HG03469 (cell line): ENCODE data around the gene MICA.
"Not testable (repeated sequence)": the region's sequence is repeated elsewhere in the genome, so short reads cannot be mapped to it uniquely, and the experiment has no call there.

Source experiments
- ATAC-seq: cut with Tn5 transposase; IDR thresholded peaks from one replicate; pipeline ENCODE4 v1.9.1; 2021; ENCODE audit warnings: mild to moderate bottlenecking, moderate library complexity, moderate number of reproducible peaks; ENCODE audit not compliant: unreplicated experiment

MICA gene

DNA sequence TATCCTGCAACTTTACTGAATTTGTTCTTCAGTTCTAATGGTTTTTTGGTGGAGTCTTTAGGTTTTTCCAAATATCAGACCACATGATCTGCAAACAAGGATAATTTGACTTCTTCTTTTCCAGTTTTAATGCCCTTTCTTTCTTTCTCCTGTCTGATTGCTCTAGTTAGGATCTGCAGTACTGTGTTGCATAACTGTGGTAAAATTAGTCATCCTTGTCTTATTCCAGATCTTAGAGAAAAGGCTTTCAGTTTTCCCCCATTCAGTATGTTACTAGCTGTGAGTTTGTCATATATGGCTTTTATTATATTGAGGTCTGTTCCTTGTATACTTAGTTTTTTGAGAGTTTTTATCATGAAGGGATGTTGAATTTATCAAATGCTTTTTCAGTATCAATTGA is 4.3 kb downstream of the MICA start:
- no peak for ATAC-seq

DNA sequence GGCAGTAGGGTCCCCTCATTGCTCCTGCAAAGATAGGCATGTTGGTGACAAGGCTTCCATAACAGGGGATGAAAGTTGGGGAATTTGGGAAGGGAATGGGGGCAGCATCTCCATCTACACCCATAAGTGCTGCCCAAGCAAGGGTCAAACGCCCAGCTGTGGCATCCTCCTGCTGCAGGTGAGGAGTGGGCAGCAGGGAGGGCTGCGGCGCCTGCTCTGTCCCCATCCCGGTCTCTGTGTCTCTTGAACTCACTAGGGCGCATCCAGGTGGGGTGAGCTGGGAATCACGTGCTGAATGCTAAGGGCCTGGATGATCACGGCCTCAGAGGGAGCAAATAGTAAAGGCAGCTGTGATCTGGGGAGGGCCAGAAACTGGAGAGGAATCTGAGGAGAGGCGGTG is 9.1 kb downstream of the MICA start:
- no peak for ATAC-seq

DNA sequence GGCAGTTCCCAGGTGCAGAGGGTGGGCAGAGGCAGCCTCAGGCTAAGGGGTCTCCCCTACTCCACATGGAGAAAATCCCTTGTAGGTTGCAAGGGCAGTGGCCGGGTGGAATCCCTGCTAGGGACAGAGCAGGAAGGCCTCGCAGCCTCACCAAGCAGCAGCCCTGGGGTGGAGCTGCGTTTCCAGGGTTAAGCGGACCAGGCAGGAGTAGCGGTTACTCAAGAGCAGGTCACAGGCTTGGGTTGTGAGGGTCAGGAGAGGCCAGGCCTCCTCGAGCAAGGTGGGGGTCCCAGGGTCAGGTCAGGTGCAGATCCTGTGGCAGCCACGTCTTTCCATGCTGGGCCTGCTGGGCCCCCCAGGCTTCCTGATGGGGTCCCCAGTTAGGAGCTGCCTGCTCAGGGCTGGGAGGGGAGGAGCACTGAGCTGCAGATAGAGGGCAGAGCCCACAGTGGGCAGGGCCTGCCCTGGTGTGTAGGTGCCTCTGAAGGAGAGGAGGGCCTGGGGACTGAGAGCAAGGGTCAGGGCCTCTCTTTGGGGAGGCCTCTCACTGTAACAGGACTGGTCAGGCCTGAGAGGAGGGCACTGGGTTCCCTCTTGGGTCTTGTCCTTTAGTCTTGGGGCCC is 10.9 kb downstream of the MICA start:
- not testable (repeated sequence) for ATAC-seq

DNA sequence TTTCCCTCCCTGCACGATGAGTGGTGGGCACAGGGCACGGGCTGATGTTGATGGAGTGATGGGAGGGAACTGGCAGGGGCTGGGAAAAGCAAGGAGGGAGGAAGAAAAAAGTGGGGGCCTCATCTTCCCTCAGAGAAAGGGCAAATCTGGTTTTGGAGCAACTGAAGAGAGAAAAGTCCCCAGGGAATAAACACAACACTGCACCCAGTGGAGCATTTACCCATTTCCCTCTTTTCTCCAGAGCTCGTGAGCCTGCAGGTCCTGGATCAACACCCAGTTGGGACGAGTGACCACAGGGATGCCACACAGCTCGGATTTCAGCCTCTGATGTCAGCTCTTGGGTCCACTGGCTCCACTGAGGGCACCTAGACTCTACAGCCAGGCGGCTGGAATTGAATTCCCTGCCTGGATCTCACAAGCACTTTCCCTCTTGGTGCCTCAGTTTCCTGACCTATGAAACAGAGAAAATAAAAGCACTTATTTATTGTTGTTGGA is 11.4 kb downstream of the MICA start:
- ATAC-seq, result no peak

DNA sequence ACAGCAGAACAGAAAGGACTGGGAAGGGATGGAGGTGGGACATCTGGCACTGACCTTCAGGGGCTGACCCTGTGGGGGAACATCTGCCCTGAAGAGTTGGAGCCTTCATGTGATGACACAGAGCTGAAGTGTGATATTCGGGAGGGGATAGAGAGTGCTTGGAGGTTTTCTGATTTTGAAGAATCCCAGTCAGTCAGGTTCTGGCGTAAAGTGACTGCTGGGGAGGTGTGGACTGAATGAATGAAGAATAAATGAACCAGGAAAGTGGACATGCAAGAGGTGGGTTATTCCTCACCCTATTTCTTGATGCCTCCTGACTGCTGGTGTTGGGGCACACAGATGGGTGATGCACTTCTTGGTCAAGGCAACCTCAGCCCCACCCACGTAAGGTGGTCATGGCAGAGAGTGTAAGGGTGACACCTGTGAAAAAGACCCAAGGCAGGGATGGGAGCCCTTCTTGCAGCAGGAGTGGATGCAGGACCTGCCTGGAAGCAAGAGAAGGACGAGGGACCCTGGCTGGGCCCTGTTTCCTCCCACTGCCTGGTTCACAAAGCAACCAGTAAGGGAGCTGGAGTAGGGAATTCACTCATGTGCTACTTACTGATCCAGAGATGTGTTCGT is 13.1 kb downstream of the MICA start:
- ATAC-seq, result no peak

DNA sequence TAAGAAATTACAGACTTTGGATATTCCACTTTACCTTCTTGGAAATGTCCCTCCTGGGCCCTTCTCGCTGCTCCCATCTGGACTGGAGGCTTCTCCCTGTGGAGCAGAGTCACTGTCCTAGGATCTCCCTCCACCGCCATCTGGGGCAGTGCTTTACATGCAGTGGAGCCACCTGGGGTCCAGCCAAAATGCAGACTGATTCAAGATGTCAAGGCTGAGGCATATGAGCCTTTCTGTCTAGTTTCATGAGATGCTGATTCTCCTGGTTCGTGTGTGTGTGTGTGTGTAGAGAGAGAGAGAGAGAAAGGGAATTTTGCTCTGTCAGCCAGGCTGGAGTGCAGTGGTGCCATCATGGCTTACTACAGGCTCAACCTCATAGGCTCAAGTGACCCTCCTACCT is 14.9 kb downstream of the MICA start:
- no peak for ATAC-seq

DNA sequence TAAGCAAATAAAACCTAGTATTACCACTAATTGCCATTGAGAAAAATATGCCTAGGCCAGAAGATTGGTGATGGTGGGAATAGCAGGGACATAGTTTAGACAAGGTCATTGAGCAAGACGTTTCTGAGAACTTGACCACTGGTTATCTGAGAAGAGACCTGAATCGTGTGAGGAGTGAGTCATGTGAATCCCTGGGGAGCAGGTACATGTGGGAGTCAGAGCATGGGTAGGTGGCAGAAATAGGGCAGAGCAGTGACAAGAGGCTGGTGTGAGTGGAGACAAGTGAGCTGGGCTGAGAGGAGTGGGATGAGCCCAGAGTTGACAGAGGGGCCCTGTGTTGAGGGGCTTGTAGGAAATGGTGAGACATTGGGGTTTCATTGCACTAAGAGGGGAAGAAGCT is 16.4 kb downstream of the MICA start:
- no peak for ATAC-seq

DNA sequence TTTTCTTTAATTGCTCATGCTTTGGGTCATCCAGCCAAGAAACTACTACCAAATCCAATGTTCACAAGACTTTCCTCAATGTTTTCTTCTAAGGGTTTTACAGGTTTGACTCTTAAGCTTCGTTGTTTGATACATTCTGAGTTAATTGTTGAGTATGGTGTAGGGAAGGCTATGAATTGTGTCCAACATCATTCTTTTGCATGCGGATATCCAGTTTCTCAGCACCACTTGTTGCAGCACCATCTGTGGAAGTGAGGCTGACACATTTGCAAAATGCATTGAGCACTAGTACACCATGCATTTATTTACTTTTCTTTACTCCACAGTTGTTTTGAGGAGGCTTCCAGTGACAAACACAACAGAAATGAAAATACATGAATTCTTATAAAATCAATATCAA is 17.2 kb downstream of the MICA start:
- no peak for ATAC-seq

DNA sequence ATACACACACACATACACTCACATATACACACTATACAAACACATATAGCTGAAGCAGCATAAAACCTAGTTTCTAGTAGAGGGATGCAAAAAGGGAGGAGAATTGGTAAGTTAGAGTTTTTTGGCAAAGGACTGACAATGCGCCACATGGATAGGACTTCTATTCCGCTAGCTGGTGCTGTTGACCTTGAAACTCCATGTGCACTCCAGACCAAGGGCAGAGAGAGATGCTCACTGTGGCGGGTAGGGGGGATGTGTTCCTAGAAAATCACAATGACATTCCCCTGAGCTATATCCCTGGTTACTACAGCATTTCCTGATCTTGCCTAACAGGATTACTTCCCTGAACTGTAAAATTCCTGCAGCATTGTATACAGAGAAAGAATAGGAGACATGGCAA is 19.2 kb downstream of the MICA start:
- no peak for ATAC-seq

DNA sequence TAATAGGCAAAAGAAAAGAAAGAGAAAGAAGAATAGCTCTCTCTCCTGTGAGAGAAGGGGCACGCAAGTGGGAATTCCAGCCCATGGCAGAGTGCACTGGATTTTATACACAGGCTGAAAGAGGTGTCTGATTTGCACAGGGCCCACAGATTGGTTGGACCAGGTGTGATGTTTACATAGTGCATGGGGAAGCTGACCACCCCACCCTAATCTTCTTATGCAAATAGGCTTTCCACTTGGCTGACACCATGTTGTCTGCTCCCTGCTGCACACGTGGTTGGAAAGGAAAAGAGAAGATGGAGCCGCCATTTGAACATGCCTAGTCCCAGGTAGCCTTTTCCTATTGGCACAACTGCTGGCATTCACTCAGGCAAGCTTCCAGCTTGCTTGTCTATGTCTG is 20.2 kb downstream of the MICA start:
- no peak for ATAC-seq

DNA sequence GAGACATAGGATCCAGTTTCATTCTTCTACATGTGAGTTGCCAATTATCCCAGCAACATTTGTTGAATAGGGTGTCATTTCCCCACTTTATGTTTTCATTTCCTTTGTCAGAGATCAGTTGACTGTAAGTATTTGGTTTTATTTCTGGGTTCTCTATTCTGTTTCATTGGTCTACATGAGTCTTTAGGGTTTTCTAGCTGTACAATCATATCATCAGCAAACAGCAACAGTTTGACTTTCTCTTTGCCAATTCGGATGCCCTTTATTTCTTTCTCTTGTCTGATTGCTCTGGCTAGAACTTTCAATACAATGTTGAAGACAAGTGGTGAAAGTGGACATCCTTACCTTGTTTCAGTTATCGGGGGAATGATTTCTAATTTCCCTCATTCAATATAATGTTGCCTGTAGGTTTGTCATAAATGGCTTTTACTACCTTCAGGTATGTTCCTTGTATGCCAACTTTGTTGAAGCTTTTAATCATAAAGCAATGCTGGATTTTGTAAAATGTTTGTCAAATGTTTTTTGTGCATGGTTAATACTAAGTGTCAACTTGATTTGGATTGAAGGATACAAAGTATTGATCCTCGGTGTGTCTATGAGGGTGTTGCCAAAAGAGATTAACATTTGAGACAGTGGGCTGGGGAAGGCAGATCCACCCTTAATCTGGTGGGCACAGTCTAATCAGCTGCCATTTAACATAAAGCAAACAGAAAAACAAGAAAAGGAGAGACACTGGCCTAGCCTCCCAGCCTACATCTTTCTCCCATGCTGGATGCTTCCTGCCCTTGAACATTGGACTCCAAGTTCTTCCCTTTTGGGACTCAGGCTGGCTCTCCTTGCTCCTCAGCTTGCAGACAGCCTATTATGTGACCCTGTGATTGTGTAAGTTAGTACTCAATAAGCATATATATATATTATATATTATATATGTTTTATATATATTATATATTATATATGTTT is 23.3 kb downstream of the MICA start:
- ATAC-seq, result no peak

DNA sequence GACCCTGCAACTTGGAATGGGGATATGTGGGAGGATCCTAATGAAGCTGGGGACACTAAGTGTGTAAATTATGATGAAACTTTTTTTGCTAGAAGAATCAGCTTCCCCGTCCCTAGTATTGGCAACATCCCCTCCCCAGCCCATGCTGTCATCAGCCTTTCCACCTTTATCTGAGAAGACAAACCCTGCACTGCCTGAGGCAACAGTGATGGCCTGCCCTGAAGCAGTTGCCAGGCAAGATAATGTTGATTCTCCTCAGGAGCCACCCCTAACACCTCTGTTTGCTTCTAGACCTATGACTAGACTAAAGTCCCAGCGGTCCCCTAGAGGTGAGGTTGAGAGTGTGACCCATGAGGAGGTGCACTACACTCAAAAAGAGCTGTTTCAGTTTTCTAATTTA is 27.1 kb downstream of the MICA start:
- ATAC-seq, result no peak

DNA sequence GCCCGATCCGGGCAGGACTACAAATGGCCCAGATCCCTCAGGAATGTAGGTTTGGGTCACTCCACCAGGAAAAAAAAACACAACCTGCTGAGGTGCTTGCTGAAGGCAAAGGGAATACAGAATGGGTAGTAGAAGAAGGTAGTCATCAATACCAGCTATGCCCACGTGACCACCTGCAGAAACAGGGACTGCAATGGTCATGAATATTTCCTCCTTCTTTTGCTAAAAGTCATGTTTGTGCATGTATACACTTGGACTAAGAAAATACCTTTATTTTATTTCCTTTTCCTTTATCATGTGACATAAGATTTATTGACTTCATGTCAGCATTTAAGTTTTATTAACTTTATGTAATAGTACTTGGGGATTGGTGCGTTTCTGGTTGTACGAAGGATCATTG is 31.7 kb downstream of the MICA start:
- ATAC-seq, result not testable (repeated sequence)

DNA sequence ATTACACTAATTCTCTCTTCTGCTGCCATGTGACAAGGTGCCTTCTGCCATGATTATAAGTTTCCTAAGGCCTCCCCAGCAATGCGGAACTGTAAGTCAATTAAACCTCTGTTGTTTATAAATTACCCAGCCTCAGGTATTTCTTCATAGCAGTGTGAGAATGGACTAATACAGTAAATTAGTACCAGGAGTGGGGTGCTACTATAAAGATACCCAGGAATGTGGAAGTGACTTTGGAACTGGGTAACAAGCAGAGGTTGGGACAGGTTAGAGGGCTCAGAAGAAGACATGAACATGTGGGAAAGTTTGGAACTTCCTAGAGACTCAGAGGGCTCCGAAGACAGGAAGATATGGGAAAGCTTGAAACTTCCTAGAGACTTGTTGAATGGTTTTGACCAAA is 34.8 kb downstream of the MICA start:
- ATAC-seq, result no peak

DNA sequence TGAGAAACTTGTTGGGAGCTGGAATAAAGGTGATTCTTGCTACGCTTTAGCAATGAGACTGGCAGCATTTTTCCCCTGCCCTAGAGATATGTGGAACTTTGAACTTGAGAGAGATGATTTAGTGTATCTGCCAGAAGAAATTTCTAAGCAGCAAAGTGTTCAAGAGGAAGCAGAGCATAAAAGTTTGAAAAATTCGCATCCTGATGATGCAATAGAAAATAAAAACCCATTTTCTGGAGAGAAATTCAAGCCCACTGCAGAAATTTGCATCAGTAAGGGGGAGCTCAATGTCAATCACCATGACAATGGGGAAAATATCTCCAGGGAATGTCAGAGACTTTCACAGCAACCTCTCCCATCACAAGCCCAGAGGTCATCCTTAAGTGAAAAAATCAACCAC is 35.3 kb downstream of the MICA start:
- no peak for ATAC-seq

DNA sequence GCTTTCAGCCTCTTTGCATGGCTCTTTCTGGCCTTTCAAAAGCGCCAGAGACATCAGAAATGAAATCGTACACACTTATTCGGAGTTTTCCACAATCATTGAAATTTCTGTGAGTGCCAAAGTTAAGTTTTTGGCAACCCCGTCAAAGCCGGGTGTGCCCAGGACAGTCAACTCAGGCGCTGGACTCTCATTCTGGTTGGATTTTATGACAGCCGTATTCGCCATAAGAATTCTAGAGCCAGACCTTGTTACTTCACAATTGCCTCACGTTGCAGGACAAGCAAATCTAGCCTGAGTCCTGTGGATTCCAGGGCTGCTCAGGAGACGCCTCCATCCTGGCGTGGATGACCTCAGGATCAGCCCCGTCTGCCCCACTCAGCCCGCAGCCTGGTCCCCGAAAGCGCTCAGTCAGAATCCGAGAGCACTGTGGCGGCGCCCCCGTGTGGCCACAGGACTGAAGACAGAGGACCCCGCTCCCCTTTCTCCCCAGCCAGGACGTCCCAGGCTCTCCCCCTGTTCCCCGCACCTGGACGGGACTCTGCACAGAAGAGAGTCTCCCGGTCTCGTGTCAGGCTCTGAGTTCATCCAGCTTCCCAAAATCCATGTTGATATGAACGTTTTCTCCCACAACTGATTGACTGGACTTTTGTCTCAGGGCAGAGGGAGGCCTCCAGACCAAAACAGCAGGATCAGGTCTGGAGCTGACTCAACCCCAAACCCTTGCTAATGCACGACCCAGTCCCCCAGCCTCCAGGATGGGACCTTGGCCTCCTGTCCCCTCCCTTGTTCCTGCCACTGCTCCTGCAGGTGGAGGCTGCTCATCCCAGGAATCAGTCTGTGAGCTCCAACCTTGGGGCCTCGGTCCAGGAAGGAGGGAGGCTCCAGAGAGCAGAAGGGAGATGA is 38.2 kb downstream of the MICA start:
- ATAC-seq, result no peak

DNA sequence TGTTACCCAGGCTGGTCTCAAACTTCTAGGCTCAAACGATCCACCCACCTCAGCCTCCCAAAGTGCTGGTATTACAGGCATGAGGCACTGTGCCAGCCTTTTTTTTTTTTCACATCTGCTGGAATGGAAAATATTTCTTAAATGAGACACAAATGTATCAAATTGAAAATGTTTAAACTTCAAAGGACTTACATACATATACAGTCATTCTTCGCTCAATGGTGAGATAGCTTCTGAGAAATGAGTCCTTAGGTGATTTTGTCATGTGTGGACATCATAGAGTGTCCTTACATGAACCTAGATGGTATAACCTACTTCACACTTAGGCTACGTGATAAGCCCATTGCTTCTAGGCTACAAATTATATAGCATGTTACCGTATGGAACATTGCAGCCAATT is 43.1 kb downstream of the MICA start:
- ATAC-seq, result no peak

DNA sequence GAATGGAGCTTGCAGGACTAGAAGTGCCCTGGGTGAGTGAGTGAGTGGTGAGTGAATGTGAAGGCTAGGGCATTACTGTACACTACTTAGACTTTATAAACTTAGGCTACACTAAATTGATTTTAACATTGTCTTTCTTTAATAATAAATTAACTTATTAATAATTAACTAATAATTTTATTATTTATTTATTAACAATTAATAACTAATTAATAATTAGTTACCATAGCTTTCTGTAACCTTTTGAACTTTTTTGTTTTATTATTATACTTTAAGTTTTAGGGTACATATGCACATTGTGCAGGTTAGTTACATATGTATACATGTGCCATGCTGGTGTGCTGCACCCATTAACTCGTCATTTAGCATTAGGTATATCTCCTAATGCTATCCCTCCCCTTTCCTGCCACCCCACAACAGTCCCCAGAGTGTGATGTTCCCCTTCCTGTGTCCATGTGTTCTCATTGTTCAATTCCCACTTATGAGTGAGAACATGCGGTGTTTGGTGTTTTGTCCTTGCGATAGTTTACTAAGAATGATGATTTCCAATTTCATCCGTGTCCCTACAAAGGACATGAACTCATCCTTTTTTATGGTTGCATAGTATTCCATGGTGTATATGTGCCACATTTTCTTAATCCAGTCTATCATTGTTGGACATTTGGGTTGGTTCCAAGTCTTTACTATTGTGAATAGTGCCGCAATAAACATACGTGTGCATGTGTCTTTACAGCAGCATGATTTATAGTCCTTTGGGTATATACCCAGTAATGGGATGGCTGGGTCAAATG is 43.8 kb downstream of the MICA start:
- ATAC-seq, result not testable (repeated sequence)

DNA sequence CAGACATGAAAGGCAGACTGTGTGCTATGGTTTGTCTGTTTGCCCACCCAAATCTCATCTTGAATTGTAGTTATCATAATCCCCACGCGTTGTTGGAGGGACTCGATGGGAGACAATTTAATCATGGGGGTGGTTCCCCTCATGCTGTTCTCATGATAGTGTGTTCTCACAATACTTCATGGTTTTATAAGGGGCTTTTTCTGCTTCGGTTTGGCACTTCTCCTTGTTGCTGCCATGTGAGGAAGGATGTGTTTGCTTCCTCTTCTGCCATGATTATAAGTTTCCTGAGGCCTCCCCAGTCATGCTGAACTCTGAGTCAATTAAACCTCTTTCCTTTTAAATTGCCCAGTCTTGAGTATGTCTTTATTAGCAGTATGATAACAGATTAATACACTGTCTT is 47.4 kb downstream of the MICA start:
- ATAC-seq, result no peak

DNA sequence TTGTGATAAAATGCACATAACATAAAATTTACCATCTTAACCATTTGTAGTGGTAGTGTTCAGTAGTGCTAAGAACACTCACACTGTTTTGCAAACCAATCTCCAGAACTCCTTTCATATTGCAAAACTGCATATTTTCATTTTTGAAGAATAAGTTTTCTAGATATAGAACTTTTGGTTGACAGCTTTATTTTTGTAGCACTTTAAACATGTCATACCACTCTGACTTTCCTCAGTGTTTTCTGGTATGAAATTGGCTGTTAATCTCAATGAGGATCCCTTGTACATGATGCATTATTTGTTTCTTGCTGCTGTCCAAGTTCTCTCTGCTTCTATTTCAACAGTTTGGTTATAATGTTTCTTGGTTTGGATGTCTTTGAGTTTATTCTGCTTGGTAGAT is 49.5 kb downstream of the MICA start:
- ATAC-seq, result no peak
